Activated CD8-positive, alpha-beta T cell treated with anti-CD3 and anti-CD28 coated beads for 36 hours (primary cell): Measurements from ENCODE around the gene PTPN21. TPM values are rescaled to one million over a fixed set of nuclear protein-coding genes. Genes with fewer than 3 reads are reported as not detected.

ENCODE experiments used
- ATAC-seq: fragments of 200-7000 bp; cut with Tn5 transposase; one replicate; pipeline ENCODE4 v1.10.0; 2021; ENCODE audit warnings: mild to moderate bottlenecking, moderate library complexity
- CTCF ChIA-PET: fragments of 350-600 bp; sonication (Branson Sonifier 250); formaldehyde crosslinking; loops from one replicate; lab custom pipeline; 2021; ENCODE audit warnings: antibody characterized with exemption; lab: Charles Lee
- POLR2A ChIA-PET: fragments of 350-600 bp; sonication (Branson Sonifier 250); formaldehyde crosslinking; loops from one replicate; lab custom pipeline; 2021; ENCODE audit warnings: antibody characterized with exemption; lab: Charles Lee
- DNase-seq: peaks from one replicate; pipeline ENCODE4 v3.0.0-alpha.2; 2020
- H3K27ac Mint-ChIP-seq: one replicate; pipeline ENCODE4 v1.8.0; 2021; ENCODE audit warnings: mild to moderate bottlenecking, mixed read lengths
- H3K27me3 Mint-ChIP-seq: one replicate; pipeline ENCODE4 v1.8.0; 2021; ENCODE audit warnings: mixed read lengths
- H3K36me3 Mint-ChIP-seq: one replicate; pipeline ENCODE4 v1.8.0; 2021; ENCODE audit warnings: low read depth, mixed read lengths
- H3K4me1 Mint-ChIP-seq: one replicate; pipeline ENCODE4 v1.8.0; 2021; ENCODE audit warnings: low read depth, mixed read lengths
- H3K4me3 Mint-ChIP-seq: one replicate; pipeline ENCODE4 v1.8.0; 2021; ENCODE audit warnings: mild to moderate bottlenecking, moderate library complexity, mixed read lengths
- H3K9me3 Mint-ChIP-seq: one replicate; pipeline ENCODE4 v1.8.0; 2021; ENCODE audit warnings: mixed read lengths
- CTCF ChIP-seq: fragments of 200-600 bp; IDR thresholded peaks from one replicate; pipeline ENCODE4 v1.8.0; 2022; ENCODE audit warnings: antibody characterized with exemption, mild to moderate bottlenecking
- intact Hi-C: fragments of 100-400 bp; cut with micrococcal nuclease; formaldehyde crosslinking; loops from one replicate; pipeline ENCODE4 v1.10.0; 2022
- total RNA-seq, 2 experiments: library from RNA; stranded (reverse); gene quantifications; one replicate each; pipeline ENCODE4 v1.2.3, GENCODE V29; 2021

The PTPN21 gene
- total RNA-seq, 2 experiments from 2014 or later, result not detected

- peak; percentile 54 for DNase-seq
- H3K4me3 Mint-ChIP-seq, result peak overlapping the region; percentile 67
- TF ChIP-seq CTCF, result no peak
- ChIA-PET POLR2A (interaction anchor here (1.0 to 1.2 kb wide), 2 partner anchors 12 to 242 kb away, joined by 3 to 4 read pairs; partner anchors contain the start of genes EML5 and ZC3H14), CTCF (interaction anchor here (0.9 kb wide), 1 partner anchor 363 kb away, joined by 3 read pairs; no protein-coding TSS in a partner anchor)
- peak; percentile 54 for ATAC-seq
- intact Hi-C loops, result loop anchor here (5.0 to 10.0 kb wide), 2 partner anchors 59 to 366 kb away; no protein-coding TSS in a partner anchor
- peaks cover 37% of the 10 kb centered on the region for H3K27me3 Mint-ChIP-seq
- H3K9me3 Mint-ChIP-seq, result no peaks in the 10 kb centered on the region
- H3K36me3 Mint-ChIP-seq, result no peaks in the 10 kb centered on the region
- peaks cover 14% of the 10 kb centered on the region for H3K4me1 Mint-ChIP-seq
- no peak overlapping the region for H3K27ac Mint-ChIP-seq
These were observed 3.5 kb downstream of the PTPN21 start for GRCh38 chr14:88551094-88551870.

- intact Hi-C loops, result loop anchor here (5.0 to 10.0 kb wide), 2 partner anchors 58 to 365 kb away; no protein-coding TSS in a partner anchor
- no peak for ATAC-seq
- no peak for DNase-seq
- peaks cover 27% of the 10 kb centered on the region for H3K27me3 Mint-ChIP-seq
- ChIA-PET CTCF (no interaction called here), POLR2A (interaction anchor here (0.6 kb wide), 1 partner anchor 8 kb away, joined by 3 read pairs; no protein-coding TSS in a partner anchor)
- H3K9me3 Mint-ChIP-seq, result no peaks in the 10 kb centered on the region
- no peaks in the 10 kb centered on the region for H3K36me3 Mint-ChIP-seq
- no peak overlapping the region for H3K27ac Mint-ChIP-seq
- no peak overlapping the region for H3K4me3 Mint-ChIP-seq
- TF ChIP-seq CTCF, result no peak
- H3K4me1 Mint-ChIP-seq, result peaks cover 13% of the 10 kb centered on the region
These were observed 4.7 kb downstream of the PTPN21 start for GRCh38 chr14:88550078-88550477.

GRCh38 chr14:88547386-88547780 is 7.4 kb downstream of the PTPN21 start:
- TF ChIP-seq CTCF, result no peak
- intact Hi-C loops, result no loop called here
- ATAC-seq (no peak), DNase-seq (no peak)
- Mint-ChIP-seq H3K4me3 (no peak overlapping the region), H3K27me3 (peaks cover 11% of the 10 kb centered on the region), H3K36me3 (no peaks in the 10 kb centered on the region), H3K27ac (no peak overlapping the region), H3K4me1 (peaks cover 5% of the 10 kb centered on the region), H3K9me3 (no peaks in the 10 kb centered on the region)
- ChIA-PET CTCF (no interaction called here), POLR2A (no interaction called here)

DNA sequence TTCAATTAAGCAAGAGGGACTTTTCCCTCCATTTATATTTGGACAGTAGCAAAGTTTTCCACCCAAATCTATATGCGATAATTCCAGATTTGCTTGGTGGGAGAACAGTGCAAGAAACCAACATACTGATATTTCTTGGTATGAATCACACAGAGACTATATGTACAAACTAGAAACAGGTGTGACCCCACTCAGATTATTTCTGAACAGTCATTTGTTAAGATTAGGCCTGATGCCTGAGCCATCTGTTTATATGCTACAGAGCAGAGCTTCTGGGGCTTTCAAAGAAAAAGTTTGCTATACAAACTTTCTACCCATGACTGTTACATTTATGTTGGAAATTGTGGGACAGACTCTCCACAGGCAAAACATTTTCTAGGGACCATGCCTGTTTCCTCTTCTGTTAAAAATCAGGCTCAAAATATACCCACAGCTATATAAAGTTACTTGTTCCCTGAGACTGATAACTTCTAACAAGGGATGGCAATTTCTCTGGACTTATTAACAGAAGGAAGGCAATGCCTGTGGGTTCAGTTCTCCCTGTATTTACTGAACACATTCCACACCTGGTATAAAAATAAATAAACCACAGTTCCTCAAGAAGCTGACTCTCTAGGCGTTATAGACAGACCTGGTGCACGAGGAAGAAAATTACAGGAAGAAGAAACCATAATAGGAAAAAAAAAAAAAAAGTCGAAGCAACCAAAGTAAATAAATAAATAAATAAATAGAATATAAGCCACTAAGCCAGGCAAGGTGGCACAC is 8.0 kb downstream of the PTPN21 start:
- intact Hi-C loops, result no loop called here
- Mint-ChIP-seq H3K36me3 (no peaks in the 10 kb centered on the region), H3K9me3 (no peaks in the 10 kb centered on the region), H3K27ac (no peak overlapping the region), H3K27me3 (peaks cover 5% of the 10 kb centered on the region), H3K4me3 (no peak overlapping the region), H3K4me1 (peaks cover 1% of the 10 kb centered on the region)
- CTCF ChIA-PET, result no interaction called here
- no peak for TF ChIP-seq CTCF
- DNase-seq, result no peak
- no peak for ATAC-seq
- POLR2A ChIA-PET, result no interaction called here

GRCh38 chr14:88545256-88545655 is 9.6 kb downstream of the PTPN21 start:
- TF ChIP-seq CTCF, result no peak
- no peaks in the 10 kb centered on the region for H3K36me3 Mint-ChIP-seq
- CTCF ChIA-PET, result no interaction called here
- no peaks in the 10 kb centered on the region for H3K27me3 Mint-ChIP-seq
- ATAC-seq (no peak), DNase-seq (no peak)
- H3K27ac Mint-ChIP-seq, result no peak overlapping the region
- no peak overlapping the region for H3K4me3 Mint-ChIP-seq
- POLR2A ChIA-PET, result no interaction called here
- H3K4me1 Mint-ChIP-seq, result no peaks in the 10 kb centered on the region
- intact Hi-C loops, result no loop called here
- H3K9me3 Mint-ChIP-seq, result no peaks in the 10 kb centered on the region
